Islet precursor cell (in vitro differentiated cells): ENCODE measurements around the gene TBC1D3D.
"Not testable (repeated sequence)": the region's sequence is repeated elsewhere in the genome, so short reads cannot be mapped to it uniquely, and the experiment has no call there.

Experiments used
- DNase-seq: peaks from one replicate; pipeline ENCODE4 v3.0.0-alpha.2; 2018

The TBC1D3D gene

DNA sequence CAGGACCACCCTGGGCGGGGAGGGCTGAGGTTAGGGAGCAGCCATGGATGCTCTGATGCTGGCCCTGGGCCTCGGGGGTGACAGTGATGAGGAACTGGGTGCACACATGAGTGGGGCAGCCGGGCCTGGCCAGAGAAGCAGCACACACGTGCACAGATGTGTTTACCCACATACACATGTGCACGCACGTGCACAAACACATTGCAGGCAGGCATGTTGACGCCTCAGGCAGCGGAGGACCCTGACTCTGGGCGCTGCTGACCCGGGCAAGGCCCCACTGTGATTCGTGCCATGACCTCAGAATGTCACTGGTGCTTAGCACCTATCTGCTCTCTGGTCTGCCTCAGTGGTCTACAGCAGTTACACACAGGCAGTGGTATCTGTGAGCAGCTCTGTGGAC lies at the start of gene TBC1D3D:
Gene TBC1D3D (plus strand): TSS at position 301 of the 400 bp plus-strand sequence. CDS start 1,585 bp downstream, outside the sequence.
- not testable (repeated sequence) for DNase-seq

DNA sequence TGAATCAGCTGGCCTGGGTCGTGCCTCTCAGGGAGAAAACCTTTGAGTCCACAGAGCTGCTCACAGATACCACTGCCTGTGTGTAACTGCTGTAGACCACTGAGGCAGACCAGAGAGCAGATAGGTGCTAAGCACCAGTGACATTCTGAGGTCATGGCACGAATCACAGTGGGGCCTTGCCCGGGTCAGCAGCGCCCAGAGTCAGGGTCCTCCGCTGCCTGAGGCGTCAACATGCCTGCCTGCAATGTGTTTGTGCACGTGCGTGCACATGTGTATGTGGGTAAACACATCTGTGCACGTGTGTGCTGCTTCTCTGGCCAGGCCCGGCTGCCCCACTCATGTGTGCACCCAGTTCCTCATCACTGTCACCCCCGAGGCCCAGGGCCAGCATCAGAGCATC lies 14.8 kb upstream of the TBC1D3D start, which contains the start of gene TBC1D3L:
Gene TBC1D3L (minus strand): TSS at position 101 of the 400 bp plus-strand sequence. CDS start 1,540 bp downstream, outside the sequence.
- DNase-seq, result not testable (repeated sequence)
